ENCODE results near the gene SLC16A9. TPM values are rescaled to one million over a fixed set of nuclear protein-coding genes. Genes with fewer than 3 reads are reported as not detected.

SLC16A9 gene
- polyA plus RNA-seq, 4 donors: 31.5 to 61.9 (median 40.4) TPM

DNA sequence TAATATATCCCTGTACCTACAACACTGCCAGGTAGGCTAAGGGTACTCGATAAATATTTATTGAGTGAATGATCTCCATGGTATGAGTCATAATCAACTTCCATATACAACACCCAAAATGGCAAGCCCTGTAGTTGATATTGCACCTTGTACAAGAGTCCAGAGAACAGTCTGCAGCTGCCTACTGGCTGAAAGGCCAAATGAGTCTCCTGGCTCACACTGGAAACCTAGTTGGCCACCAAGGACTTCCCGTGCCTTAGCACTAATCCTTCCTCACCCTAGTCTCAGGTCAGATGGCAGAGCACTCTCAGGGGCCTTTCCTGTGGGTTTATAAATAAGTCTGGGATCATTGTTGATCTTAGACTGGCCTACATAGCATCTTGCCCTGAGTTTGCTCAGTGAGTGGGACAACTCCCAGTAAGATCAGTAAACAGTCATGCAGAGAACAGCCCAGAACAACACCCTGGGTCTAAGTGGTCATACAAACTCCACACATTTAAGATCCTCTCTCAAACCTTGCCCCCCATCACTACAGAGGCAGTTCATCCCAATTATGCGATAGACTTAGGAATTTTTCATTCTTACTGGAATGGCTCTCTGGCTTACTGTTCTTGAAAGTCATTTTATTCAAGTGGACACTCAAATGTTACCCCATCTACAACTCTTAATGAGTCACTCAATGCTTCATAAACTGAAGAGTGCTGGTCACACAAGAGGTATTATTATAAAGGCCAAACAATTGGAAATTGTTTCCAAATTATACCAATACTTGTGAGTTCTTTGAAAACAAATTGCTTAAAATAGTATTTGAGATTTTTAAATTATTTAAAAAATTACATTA is 14.7 kb upstream of the SLC16A9 start:
- no peak for DNase-seq (ENCODE audit: low read depth in 4 of 4, low spot score in 3 of 4)

DNA sequence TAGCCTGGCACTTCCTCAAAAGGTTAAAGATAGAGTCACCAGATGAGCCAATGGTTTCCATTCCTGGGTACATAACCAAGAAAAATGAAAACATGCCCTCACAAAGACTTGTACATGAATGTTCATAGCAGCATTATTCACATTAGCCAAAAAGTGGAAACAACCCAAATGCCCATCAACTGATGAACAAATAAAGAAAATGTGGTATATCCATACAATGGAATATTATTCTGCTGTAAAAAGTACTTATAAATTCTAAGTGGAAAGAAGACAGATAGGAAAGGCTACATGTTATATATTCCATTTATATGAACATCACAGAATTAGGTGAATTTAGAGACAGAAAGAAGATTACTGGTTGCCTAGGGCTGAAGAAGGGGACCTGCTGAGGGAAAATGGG is 10.7 kb upstream of the SLC16A9 start:
- no peak for DNase-seq (ENCODE audit: low read depth in 4 of 4, low spot score in 3 of 4)

- no peak for DNase-seq (ENCODE audit: low read depth in 4 of 4, low spot score in 3 of 4)
These were observed 9.7 kb upstream of the SLC16A9 start for GRCh38 chr10:59719374-59719773.

DNA sequence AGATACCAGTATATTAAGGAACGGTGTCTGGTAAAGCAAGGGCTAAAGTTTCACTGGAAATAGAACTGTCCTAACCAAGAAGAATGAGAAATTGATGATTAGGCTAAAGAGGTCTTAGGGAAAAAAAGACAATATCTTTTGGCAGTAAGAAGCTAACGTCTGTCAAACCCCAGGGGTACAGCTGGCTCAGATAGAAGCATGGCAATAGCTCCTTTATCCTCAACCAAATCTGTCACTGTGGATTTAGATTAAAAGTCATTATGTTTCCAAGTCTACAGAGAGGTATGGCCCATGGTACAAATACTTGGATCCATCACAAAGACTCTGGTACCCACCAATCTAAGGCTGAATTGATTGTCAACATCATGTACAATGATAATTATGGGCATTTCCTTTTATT is 8.6 kb upstream of the SLC16A9 start:
- DNase-seq (ENCODE audit: low read depth in 4 of 4, low spot score in 3 of 4): no peak

GRCh38 chr10:59713196-59713821 is 3.7 kb upstream of the SLC16A9 start:
- no peak for DNase-seq (ENCODE audit: low read depth in 4 of 4, low spot score in 3 of 4)

DNA sequence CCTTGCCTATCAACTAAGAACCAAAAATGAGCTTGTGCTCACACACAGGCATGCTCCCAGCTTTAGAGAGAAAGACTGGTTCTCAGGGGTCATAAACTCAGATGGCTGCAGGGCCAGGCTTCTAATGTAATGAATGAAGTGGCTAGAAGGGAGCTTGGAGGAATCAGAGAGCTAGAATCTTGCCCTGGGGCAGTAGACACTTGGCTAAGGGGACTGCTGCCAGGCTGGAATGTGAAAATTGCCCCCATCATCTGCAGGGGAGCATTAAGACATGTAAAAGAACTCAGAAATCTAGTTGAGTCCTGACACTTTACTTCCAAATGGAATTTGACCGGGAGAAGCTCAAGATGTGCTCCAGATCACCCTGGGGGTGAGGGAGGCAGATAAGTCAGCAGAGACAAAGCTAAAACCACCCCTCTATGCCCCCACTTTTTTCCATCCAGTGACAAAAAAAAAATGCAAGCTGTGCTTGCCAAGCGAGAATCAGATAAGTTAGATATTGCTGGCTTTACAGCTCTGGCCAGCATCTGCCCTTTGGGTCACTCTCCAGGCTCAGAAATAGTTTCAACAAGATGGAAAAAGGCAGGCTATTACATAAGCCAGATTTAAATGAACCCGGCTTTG is 2.3 kb upstream of the SLC16A9 start:
- DNase-seq (ENCODE audit: low read depth in 4 of 4, low spot score in 3 of 4): no peak

- DNase-seq (ENCODE audit: low read depth in 4 of 4, low spot score in 3 of 4): peak; percentile 7 to 19 (median 11)
These were observed 745 bp downstream of the SLC16A9 start for GRCh38 chr10:59708816-59709394.

- no peak for DNase-seq (ENCODE audit: low read depth in 4 of 4, low spot score in 3 of 4)
These were observed 2.5 kb downstream of the SLC16A9 start for GRCh38 chr10:59706851-59707797.

DNA sequence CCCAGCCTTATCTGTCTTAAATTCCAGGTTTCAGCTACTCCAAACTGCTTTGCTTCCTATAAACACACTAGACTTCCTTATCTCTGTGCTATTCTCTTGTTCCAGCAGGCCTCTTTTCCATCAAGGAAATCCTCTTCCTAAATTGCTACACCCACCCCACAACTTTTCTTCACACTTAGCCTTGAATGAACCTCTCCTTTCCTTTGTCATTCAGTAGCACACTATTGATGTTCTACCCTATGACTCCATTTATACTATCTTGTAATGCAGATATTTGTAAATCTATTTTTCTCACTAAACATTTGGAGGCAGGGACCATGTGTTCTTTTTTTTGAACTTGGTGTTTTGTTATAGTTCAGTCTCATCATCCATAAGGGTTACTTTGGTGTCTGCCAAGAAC is 3.7 kb downstream of the SLC16A9 start:
- no peak for DNase-seq (ENCODE audit: low read depth in 4 of 4, low spot score in 3 of 4)

DNA sequence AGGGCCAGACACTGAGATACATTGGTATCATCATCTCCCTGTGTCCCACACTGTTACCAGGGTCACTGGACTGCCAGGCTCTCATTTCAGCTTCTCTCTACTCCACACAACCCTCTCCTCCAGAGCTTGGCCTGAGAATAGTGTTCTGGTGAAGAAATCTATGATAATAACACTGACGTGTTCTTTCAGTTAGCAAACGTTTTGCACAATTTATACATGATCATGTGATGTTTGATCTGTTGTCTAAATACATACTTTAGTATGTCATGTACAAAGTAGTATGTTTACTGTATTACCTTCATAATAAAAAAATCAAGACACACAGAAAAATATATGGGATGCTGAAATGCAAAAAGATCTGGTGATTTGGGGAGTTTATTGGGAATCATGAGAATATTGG is 5.0 kb downstream of the SLC16A9 start:
- DNase-seq (ENCODE audit: low read depth in 4 of 4, low spot score in 3 of 4): no peak

- no peak for DNase-seq (ENCODE audit: low read depth in 4 of 4, low spot score in 3 of 4)
These were observed 7.3 kb downstream of the SLC16A9 start for GRCh38 chr10:59702347-59702746.

DNA sequence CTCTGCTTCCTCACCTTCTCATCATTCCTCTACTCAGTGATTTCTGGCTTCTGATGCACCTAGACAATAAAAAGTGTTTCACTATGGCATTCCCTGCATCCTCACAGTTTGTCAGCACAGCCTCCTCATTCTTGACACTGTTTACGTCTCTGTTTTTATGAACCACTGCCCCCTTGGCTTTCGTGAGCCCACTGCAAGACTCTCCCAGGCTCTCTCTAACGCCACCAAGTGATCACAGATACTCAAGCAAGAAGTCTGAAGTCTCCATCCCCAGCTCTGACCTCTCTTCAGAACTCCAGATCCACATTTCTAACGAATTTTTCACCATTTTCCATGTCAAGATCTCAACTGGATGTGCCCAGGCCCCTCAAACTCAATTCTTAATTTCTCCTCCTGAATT is 8.9 kb downstream of the SLC16A9 start:
- DNase-seq (ENCODE audit: low read depth in 4 of 4, low spot score in 3 of 4): no peak

DNA sequence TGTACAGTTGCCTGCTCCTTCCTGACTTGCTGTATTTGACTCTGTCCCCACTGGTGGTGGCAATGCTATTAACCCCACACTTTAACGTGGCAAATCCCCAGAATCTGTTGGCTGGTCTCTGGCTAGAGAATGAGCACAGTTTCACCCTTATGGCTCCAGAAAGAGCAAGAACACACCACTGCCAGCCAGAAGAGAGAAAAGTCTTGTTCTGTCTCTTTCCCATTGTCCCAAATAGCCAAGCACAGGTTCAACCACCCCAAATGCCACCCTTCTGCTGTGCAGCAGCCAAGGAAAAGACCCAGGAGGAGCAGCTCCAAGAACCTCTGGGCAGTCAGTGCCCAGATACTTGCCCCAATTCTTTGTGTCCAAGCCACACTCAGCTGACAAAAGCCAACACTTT is 11.3 kb downstream of the SLC16A9 start:
- no peak for DNase-seq (ENCODE audit: low read depth in 4 of 4, low spot score in 3 of 4)

- no peak for DNase-seq (ENCODE audit: low read depth in 4 of 4, low spot score in 3 of 4)
These were observed 14.0 kb downstream of the SLC16A9 start for GRCh38 chr10:59695637-59696036.

- DNase-seq (ENCODE audit: low read depth in 4 of 4, low spot score in 3 of 4): no peak
These were observed 14.7 kb downstream of the SLC16A9 start for GRCh38 chr10:59694936-59695335.

DNA sequence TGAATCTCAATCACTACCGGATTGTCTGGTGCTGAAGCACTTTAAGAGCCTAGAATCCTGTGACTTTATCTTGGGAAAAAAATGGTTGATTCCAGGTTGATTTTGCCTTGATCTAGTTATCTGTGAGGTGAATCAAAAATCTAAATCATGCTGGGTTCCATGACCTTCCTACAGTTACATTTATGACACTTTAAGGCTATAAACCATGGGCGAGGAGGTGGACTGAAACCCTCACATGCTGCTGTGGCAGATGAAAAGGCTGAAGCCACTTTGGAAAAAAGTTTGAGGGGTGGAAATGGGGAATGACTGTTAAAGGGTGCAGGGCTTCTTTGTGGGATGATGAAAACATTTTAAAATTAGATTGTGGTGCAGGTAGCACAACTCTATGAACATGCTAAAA is 17.5 kb downstream of the SLC16A9 start:
- no peak for DNase-seq (ENCODE audit: low read depth in 4 of 4, low spot score in 3 of 4)

DNA sequence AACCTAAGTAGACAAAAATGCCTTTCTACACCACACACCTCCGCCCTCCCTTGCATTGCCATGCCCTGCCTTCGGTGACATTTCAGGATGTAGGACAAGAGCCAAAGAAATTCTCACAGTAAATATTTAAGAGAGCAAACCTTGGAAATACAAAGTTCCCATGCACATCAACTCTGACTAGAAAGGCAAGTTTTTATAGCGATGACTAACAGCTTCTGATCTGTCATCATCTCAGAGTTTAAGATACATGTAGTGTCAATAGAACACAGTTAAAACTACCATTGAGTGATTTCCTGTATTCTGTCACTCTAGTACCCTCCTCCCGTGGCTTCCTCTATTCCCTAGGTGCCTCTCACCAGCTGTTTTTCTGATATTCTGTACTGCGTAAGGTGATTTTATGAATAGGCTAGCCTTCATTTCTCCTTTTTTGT is 20.7 kb downstream of the SLC16A9 start:
- DNase-seq (ENCODE audit: low read depth in 4 of 4, low spot score in 3 of 4): no peak

DNA sequence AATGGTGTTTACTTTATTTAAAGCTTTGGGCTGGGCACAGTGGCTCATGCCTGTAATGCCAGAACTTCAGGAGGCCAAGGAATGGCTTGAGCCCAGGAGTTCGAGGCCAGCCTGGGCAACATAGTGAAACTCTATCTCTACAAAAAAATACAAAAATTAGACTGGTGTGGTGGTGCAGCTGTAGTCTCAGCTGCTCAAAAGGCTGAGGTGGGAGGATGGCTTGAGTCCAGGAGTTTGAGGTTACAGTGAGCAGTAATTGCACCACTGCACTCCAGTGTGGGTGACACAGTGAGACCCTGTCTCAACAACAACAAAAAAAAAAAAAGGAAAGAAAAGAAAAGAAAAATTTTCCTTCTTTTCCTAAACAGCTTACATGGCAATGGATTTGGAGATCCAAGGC is 22.0 kb downstream of the SLC16A9 start:
- no peak for DNase-seq (ENCODE audit: low read depth in 4 of 4, low spot score in 3 of 4)

DNA sequence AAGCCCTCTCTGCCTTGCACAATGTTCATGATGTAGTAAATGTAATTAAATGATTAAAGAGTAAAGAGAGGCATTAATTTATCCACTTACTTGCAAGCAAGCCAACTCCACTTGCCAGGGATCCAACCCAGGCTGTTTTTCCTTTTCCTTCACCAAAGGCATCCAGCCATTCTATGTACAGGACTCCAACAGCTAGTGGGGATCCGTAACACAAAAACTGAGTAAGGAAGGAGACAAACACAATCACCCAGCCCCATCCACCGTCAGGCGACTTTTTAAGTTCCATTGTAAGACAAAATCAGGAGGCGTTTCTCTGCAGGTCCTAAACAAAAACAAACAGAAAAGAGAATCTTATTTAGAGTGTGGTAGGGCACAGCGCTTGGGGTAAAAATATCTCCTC is 25.6 kb downstream of the SLC16A9 start:
- DNase-seq (ENCODE audit: low read depth in 4 of 4, low spot score in 3 of 4): no peak

All from right renal pelvis (tissue), 4 donors.